Activated CD8-positive, alpha-beta memory T cell treated with anti-CD3 and anti-CD28 coated beads, Interleukin-2, amount 50 U/mL, for 24 hours (primary cell): ENCODE measurements around the gene DHRSX.
"Not testable (repeated sequence)": the region's sequence is repeated elsewhere in the genome, so short reads cannot be mapped to it uniquely, and the experiment has no call there.

Experiments
- DNase-seq: peaks from one replicate; pipeline ENCODE4 v3.0.0-alpha.2; 2020; ENCODE audit errors: extremely low read depth

The DHRSX gene, protein sequence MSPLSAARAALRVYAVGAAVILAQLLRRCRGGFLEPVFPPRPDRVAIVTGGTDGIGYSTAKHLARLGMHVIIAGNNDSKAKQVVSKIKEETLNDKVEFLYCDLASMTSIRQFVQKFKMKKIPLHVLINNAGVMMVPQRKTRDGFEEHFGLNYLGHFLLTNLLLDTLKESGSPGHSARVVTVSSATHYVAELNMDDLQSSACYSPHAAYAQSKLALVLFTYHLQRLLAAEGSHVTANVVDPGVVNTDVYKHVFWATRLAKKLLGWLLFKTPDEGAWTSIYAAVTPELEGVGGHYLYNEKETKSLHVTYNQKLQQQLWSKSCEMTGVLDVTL

DNA sequence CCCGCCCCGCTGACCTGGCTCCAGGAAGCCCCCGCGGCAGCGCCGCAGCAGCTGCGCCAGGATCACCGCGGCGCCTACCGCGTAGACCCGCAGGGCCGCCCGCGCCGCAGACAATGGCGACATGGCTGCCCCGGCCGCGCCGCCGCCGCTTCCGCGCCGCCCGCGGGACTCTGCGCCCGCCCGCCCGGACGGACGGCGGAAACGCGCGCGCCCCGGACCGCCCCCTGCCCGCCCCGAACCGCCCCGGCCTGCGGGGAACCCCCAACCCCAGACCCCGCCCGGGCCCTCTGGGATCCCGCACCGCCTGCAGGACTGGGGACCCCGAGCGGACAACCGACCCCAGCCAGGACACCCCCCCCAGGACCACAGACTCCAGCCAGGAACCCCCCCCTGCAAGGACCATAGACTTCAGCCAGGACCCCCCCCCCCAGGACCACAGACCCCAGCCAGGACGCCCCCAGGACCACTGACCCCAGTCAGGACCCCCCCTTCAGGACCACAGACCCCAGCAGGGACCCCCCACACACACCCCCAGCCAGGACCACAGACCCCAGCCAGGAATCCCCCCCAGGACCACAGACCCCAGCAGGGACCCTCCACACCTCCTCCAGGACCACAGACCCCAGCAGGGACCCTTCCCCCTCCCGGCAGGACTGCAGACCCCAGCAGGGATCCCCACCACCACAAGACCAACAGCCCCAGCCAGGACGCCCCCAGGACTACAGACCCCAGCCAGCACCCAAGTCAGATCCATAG lies at the start of gene DHRSX, which contains the start of gene ZBED1:
TSS of gene DHRSX (minus strand) at position 174 of the 756 bp plus-strand sequence. CDS start at position 123, 51 bp downstream.
TSS of gene ZBED1 (minus strand) at position 174 of the 756 bp plus-strand sequence. CDS start 10,257 bp downstream, outside the sequence.
- DNase-seq, result no peak

GRCh38 chrX:2549876-2550275 lies 49.1 kb upstream of the DHRSX start:
- no peak for DNase-seq

DNA sequence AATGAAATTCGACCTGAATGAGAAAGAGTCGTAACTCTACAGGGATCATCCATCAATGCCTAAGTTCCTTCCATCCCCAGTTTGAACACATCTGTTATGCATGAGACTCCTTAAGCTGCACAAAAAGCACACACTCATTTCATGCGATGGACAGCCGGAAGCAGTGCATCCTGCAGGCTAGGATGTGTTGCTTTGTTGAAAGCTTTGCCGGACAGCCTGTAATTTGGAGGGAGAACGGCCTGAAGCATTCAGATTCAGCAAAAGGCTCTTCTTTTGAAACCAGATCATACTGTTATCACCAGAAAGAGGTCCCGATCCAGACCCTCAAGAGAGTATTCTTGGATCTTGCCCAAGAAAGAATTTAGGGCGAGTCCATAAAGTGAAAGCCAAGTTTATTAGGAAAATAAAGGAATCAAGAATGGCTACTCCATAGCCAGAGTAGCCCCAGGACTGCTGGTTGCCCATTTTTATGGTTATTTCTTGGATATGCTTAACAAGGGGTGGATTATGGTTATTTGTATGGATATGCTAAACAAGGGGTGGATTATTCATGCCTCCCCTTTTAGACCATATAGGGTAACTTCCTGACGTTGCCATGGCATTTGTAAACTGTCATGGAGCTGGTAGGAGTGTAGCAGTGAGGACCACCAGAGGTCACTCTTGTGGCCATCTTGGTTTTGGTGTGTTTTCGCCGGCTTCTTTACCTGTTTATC lies 48.1 kb upstream of the DHRSX start:
- no peak for DNase-seq

DNA sequence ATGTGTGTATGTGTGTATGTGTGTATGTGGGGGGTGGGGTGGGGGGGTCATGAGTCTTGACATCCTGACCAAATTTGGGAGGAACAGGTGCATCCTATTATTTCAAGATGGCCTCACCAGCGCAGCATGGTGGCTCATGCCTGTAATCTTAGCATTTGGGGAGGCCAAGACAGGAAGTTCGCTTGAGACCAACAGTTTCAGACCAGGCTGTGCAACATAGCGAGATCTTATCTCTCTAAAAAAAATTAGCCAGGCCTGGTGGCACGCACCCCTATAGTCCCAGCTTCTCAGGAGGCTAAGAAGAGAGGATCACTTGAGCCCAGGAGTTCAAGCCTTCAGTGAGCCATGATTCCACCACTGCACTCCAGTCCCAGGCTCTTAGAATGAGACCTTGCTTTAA lies 47.0 kb upstream of the DHRSX start:
- DNase-seq, result no peak

DNA sequence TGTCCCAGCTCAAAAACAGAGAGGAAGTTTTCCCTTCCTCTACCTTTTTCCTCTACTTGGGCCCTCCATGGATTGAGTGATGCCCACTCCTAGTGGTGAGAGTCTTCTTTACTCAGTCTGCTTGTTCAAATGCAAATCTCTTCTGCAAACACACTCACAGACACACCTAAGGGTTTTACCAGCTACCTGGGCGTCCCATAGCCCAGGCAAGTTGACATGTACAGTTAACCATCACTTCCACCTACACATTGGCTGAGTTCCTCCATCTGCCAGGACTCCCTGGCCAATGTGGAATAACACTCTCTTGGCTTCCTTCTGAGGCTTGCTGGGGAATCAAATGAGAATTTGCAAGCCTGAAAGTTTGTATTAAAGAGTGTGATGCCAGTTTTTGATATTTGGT lies 45.7 kb upstream of the DHRSX start:
- DNase-seq, result no peak

GRCh38 chrX:2545144-2545543 lies 44.4 kb upstream of the DHRSX start:
- DNase-seq, result no peak

- no peak for DNase-seq
These were observed 42.2 kb upstream of the DHRSX start for GRCh38 chrX:2542826-2543521.

- DNase-seq, result no peak
These were observed 40.8 kb upstream of the DHRSX start for GRCh38 chrX:2541603-2542002.

DNA sequence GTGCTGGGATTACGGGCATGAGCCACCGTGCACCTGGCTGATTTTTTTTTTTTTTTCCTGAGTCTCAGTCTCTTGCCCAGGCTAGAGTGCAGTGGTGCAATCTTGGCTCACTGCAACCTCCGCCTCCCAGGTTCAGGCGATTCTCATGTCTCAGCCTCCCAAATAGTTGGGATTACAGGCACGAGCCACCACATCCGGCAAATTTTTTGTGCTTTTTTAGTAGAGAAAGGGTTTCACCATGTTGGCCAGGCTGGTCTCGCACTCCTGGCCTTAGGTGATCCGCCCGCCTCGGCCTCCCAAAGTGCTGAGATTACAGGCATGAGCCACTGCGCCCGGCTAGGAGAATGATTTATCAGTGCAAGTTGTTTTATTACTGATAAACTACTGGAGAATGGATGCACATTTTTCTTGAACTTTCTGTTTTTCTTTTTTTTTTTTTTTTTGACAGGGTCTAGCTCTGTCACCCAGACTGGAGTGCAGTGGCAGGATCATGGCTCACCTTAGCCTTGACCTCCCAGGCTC lies 39.7 kb upstream of the DHRSX start:
- no peak for DNase-seq

DNA sequence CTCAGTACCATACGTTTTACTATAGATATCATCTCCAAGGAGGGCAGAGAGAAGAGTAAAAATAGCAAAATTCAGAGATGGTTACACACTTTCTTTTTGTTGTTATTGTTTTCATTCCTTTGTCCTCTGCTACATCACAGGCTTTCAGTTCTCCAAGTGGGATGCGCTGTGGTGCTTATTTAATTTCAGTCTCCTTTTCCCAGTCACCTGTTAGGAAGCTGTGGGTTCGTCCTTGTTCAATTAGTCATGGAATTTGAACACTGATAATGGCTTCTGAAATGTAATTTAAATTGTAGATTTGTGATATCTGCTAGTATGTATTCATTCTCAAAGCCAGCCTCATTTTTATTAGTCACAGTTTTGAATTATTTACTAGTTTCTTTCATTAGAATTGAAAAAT lies 38.8 kb upstream of the DHRSX start:
- no peak for DNase-seq

DNA sequence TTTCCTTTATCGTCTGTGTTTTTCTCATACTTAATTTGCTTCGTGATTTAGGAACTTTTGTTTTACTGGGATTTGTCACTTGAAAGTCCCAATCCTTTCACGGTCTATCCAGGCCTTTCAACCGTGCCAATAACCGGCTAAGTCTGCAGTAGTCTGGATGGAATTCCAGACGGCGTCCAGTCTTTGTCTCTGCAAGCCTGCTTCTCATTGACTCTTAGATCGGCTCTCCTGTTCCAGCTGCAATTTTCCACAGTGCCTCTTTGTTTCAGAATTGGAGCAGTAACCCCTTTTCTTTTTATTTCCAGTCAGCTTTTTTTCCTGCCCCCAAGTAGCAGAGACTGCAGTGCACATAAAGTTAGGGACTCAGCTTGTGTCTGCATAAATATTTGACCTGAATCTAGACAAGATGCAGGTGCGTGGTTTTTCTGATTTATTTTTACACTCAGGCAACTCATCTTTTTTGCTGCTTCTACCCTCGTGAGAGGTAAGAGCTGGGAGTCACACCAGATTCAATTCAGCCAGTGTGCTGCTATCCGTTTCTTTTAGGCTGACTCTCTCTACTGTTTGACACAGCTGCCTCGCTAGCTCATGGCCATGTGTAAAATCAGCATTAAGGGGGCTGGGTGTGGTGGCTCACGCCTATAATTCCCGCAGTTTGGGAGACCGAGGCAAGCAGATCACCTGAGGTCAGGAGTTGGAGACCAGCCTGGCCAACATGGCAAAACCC lies 37.4 kb upstream of the DHRSX start:
- no peak for DNase-seq

DNA sequence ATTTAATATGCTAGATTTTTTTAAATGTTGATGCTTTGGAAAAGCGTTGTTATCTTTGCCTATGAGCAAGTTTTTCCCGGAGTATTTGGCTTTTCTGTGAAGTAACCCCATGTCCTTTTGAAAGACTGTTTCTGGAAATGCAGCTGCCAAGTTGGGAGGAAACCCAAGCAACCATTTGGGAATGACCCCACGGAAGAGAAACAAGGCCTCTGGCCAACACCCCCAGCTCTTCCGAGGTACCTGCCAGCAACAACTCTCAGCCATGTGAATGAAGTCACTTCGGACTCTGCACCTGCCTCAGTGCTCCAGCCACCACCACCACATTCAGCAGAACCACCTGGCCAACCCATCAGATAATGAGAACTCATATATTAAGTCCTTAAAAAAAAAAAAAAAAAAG lies 36.2 kb upstream of the DHRSX start:
- DNase-seq, result no peak

DNA sequence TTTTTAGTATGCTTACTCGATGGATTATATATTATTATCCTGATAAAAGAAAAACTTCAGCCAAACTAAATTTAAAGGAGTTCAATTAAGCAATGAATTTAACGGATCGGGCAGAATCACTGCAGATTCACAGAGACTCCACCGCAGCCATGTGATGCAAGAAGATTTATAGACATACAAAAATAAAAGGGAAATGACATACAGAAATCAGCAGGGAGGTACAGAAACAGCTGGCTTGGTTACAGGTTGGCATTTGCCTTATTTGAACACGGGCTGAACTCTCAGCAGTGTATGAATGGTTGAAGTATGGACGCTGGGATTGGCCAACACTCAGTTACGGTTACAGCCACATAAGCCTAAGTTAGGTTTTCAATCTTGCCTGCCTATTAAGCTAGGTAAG lies 35.4 kb upstream of the DHRSX start:
- DNase-seq, result no peak

DNA sequence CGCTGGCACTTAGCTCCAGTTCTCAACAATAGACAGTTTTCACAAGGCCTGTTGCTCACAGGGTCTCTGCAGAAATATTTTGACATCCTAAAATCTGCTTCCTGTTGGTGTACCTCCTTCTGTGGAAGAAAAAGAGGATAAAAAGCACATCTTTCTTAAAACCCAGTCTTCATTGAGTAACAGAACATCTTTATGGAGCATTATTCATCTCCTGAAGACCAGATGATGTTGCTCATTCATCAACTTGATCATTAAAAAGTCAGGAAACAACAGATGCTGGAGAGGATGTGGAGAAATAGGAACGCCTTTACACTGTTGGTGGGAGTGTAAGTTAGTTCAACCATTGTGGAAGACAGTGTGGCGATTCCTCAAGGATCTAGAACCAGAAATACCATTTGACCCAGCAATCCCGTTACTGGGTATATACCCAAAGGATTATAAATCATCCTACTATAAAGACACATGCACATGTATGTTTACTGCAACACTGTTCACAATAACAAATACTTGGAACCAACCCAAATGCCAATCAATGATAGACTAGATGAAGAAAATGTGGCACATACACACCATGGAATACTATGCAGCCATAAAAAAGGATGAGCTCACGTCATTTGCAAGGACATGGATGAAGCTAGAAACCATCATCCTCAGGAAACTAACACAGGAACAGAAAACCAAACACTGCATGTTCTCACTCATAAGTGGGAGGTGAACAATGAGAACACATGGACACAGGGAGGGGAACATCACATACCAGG lies 33.7 kb upstream of the DHRSX start:
- DNase-seq, result not testable (repeated sequence)

DNA sequence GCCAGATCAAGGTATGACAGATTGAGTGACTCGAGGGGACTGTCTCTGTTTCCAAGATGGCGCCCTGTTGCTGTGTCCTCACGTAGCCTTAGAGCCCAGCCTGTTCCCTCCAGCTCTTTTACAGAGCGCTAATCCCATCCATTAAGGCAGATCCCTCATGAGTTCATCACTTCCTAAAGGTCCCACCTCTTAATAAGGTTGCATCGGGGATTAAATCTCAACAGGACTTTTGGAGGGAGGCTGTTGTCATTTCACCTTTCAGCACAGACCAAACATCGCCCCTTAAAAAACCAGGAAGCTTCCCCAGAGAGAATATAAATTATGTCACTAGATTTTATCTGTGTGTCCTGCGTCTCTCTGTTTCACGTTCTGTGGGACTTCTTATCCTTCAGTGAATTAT lies 32.6 kb upstream of the DHRSX start:
- no peak for DNase-seq

- no peak for DNase-seq
These were observed 25.6 kb upstream of the DHRSX start for GRCh38 chrX:2526390-2526789.

DNA sequence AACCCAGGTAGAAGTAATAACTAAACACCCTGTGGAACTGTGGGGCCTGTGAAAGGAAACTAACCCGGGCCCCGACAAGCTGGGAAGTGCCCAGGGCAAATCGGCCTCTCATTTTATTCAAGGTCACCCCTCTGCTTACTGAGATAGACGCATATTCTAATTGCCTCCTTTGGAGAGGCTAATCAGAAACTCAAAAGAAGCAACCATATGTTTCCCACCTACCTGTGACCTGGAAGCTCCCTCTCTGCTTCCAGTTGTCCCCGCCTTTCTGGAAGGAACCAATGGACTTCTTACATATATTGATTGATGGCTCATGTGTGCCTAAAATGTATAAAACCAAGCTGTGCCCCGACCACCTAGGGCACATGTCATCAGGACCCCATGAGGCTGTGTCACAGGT lies 23.1 kb upstream of the DHRSX start:
- DNase-seq, result no peak

GRCh38 chrX:2521927-2522386 lies 21.2 kb upstream of the DHRSX start:
- DNase-seq, result no peak

- no peak for DNase-seq
These were observed 20.5 kb upstream of the DHRSX start for GRCh38 chrX:2521092-2521926.
